Left cardiac atrium (tissue), 4 donors: ENCODE results near the gene FAM47E. TPM values are rescaled to one million over a fixed set of nuclear protein-coding genes. Genes with fewer than 3 reads are reported as not detected.

Source experiments
- ATAC-seq, 2 donors: fragments of 200-7000 bp; cut with Tn5 transposase; one replicate each; pipeline ENCODE4 v1.9.1; 2020; ENCODE audit warnings: mild to moderate bottlenecking in 2 of 2, moderate library complexity in 2 of 2
- DNase-seq: peaks from one replicate; pipeline ENCODE4 v3.0.0-alpha.2; 2020
- intact Hi-C, 2 donors: fragments of 100-400 bp; cut with DNase I; formaldehyde crosslinking; loops; one replicate each; pipeline versions ENCODE4 v1.14.1 to v1.15.1; 2022 to 2023
- total RNA-seq, 2 donors: library from RNA; stranded (reverse); fragmentation: NEBNext Ultra II Directional; extraction: Animal tissue kit (Norgen Biotek cat#: 25700); gene quantifications; one replicate each; pipeline ENCODE4 v1.2.1, GENCODE V29; 2021
- donor health status: DM: no; HTN: yes; CAD: no.
- donor health status: DM: no; HTN: yes; CAD: no; lungs with severe emphysema.
- donor health status: DM: yes; HTN: yes; CAD: no.
- donor health status: Dilated cardiomyopathy.

Gene FAM47E
- total RNA-seq, 2 donors from 2014 or later: 2.2 to 2.9 TPM

DNA sequence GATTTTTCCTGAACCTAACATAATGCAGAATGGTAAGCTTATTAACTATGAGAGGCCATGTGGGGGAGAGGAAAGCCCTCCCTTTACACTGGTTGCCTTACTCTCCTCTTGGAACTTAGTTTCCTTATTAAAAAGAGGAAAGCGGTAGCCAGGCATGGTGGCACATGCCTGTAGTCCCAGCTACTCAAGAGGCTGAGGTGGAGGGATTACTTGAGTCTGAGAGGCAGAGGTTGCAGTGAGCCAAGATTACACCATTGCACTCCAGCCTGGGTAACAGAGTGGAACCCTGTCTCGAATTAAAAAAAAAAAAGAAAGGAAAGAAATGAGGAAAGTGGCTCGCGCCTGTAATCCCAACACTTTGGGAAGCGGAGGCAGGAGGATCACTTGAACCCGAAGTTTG, 2.0 kb downstream of the FAM47E start:
- ATAC-seq (no peak), DNase-seq (no peak)
- intact Hi-C loops: loop anchor here in 1 of 2 donors (10.0 kb wide), 1 partner anchor 121 kb away; no protein-coding TSS in a partner anchor

DNA sequence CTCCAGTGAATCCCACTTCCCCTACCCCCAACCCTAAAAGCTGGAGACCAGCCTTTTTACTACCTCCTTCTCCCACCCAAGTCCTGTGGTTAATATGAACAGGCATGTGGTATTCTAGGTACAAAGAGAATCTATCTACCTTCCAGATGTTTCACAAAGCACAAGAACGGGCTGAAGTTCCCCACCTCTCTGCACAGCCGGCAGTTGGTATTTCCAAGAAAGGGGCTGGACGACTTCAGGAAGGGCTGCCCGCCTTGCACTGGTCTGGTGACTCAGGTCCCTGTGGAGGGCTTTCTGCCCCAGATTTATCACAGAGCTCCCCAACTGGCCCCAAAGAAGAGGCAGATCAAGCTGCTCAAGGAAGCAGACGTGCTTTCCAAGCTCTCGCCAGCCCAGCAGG, 4.5 kb downstream of the FAM47E start:
- no peak for ATAC-seq
- intact Hi-C loops: loop anchor here in 1 of 2 donors (10.0 kb wide), 1 partner anchor 119 kb away; no protein-coding TSS in a partner anchor
- DNase-seq: no peak

GRCh38 chr4:76256968-76257367, 5.4 kb downstream of the FAM47E start:
- ATAC-seq (no peak), DNase-seq (no peak)
- intact Hi-C loops: loop anchor here in 1 of 2 donors (10.0 kb wide), 1 partner anchor 118 kb away; no protein-coding TSS in a partner anchor

DNA sequence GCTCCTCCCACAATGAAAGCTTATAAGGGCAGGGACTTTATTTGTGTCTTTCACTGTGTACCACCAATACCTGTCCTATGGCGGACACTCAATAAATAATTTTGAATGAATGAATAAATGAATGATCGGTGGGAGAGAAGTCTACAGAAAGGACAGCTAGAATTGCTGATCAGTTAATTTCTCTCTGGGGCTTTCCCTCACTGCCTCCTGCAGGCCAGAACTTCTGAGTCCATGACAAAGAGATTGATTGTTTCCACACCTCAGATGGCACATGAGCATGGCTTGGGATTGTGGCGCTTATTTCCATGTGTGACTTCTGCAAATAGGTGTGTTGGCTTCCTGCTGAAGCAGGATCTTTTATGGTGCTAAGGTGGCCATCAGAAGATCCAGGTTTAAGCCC, 6.3 kb downstream of the FAM47E start:
- DNase-seq (no peak), ATAC-seq (no peak)
- intact Hi-C loops: loop anchor here in 1 of 2 donors (10.0 kb wide), 1 partner anchor 117 kb away; no protein-coding TSS in a partner anchor

GRCh38 chr4:76260571-76260970, 9.1 kb downstream of the FAM47E start:
- DNase-seq (no peak), ATAC-seq (no peak)
- intact Hi-C loops: no loop called here

DNA sequence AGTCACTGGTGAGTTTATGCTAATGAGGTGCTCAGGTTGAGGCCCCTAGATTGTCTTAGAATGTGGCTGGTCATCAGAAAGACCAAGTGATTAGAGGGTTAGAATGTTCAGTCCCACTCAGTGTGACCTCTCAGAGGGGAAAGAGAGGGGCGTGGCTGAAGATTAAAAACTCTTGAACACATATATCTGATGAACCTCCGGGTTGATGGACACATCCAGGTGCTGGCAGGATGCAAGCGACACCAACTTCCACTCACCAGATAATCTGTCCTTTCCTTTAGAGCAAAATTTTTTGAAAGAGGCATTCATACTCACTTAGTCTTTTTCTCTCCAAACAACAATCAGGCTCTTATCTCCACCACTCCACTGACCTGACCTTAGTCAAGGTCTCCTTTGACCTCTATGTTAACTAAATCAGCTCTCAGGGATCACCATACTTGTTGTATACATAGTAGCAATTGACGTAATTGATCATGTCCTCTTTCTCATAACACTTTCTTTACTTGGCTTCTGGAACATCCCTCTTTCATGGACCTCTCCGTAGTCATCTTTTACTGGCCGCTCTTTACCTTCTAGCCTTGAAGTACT, 14.2 kb downstream of the FAM47E start:
- intact Hi-C loops: no loop called here
- no peak for DNase-seq
- ATAC-seq: no peak

GRCh38 chr4:76266627-76267026, 15.1 kb downstream of the FAM47E start:
- intact Hi-C loops: no loop called here
- ATAC-seq: no peak
- no peak for DNase-seq

DNA sequence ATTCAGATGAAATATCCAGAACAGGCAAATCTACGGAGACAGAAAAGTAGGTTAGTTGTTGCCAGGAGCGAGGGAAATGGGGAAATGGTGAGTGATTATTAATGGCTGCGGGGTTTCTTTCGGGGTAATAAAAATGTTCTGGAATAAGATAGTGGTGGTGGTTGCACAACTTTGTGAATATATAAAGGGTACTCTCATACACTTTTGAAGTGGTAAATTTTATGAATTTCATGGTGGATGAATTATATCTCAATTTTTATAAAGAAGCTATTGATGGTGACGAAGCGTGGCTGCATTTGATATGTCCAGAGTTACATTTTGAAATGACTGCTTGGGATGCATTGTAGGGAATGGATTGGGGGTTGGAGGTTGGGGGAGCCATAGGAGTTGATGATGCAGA, 16.3 kb downstream of the FAM47E start:
- DNase-seq (no peak), ATAC-seq (no peak)
- intact Hi-C loops: no loop called here

GRCh38 chr4:76270244-76271175, 19.0 kb downstream of the FAM47E start:
- intact Hi-C loops: no loop called here
- DNase-seq (no peak), ATAC-seq (no peak)

- DNase-seq (no peak), ATAC-seq (no peak)
- intact Hi-C loops: no loop called here
Observed at GRCh38 chr4:76271248-76271647, 19.7 kb downstream of the FAM47E start.

GRCh38 chr4:76272073-76272472, 20.6 kb downstream of the FAM47E start:
- intact Hi-C loops: no loop called here
- DNase-seq: no peak
- no peak for ATAC-seq

DNA sequence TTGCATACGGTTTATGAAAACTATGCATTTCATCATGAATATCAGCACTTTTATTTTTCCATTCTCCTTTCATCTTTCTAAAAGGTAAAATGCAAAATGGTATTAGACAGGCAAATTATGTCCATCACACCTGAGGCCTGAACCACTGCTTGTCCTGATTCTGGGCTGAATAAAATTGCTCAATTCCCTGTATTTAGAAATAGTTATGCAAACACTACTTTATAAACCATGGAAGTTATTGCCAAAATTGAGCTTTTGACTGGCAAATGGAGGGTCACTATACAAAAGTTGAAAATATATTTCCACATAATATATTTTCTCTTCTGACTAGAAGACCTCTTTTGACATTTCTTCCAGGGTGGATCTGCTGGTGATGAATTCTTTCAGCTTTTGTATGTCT, 21.1 kb downstream of the FAM47E start:
- intact Hi-C loops: no loop called here
- DNase-seq: no peak
- peak in 1 of 2 donors; percentile 34 for ATAC-seq

GRCh38 chr4:76272999-76273398, 21.5 kb downstream of the FAM47E start:
- DNase-seq (no peak), ATAC-seq (no peak)
- intact Hi-C loops: no loop called here

- intact Hi-C loops: no loop called here
- no peak for ATAC-seq
- no peak for DNase-seq
Observed at GRCh38 chr4:76275486-76276124, 24.1 kb downstream of the FAM47E start.

- intact Hi-C loops: no loop called here
- ATAC-seq: no peak
Observed at GRCh38 chr4:76276813-76277212, 25.3 kb downstream of the FAM47E start.

GRCh38 chr4:76277667-76278066, 26.1 kb downstream of the FAM47E start:
- DNase-seq (no peak), ATAC-seq (no peak)
- intact Hi-C loops: no loop called here

More at GRCh38 chr4:76276813-76277212, 25.3 kb downstream of the FAM47E start:
- DNase-seq: no peak

- intact Hi-C loops: no loop called here
Observed at GRCh38 chr4:76278583-76278982, 27.1 kb downstream of the FAM47E start.

GRCh38 chr4:76279462-76279861, 27.9 kb downstream of the FAM47E start:
- DNase-seq (no peak), ATAC-seq (no peak)
- intact Hi-C loops: no loop called here

More at GRCh38 chr4:76278583-76278982, 27.1 kb downstream of the FAM47E start:
- no peak for ATAC-seq
- DNase-seq: no peak

- intact Hi-C loops: no loop called here
- ATAC-seq (peak in 1 of 2 donors; percentile 51), DNase-seq (no peak)
Observed at GRCh38 chr4:76280488-76281441, 29.2 kb downstream of the FAM47E start.
